IMR-90 (cell line): ENCODE data around the gene CDK11B. TPM values are rescaled to one million over a fixed set of nuclear protein-coding genes. Genes with fewer than 3 reads are reported as not detected.
"Not testable (repeated sequence)": the region's sequence is repeated elsewhere in the genome, so short reads cannot be mapped to it uniquely, and the experiment has no call there.

Experiments used
- ATAC-seq: fragments of 200-7000 bp; cut with Tn5 transposase; 2 replicates; pipeline ENCODE4 v1.9.1; 2020; ENCODE audit warnings: low read depth, mild to moderate bottlenecking, moderate library complexity
- BruUV-seq: library from RNA; stranded (reverse); fragments of 400-500 nt; replicated peaks from 2 replicates; lab custom pipeline; 2021; lab: Mats Ljungman, UMichigan
- CTCF ChIA-PET: fragments of 300-600 bp; formaldehyde crosslinking; extraction: SDS; loops from one replicate; lab custom pipeline; 2021; ENCODE audit warnings: antibody characterized with exemption; lab: Yijun Ruan, JAX
- POLR2A ChIA-PET: fragments of 300-600 bp; sonication (Branson Sonifier 250); formaldehyde crosslinking; loops from one replicate; lab custom pipeline; 2022; ENCODE audit warnings: antibody characterized with exemption; ENCODE audit not compliant: unreplicated experiment; lab: Charles Lee
- DNase-seq: peaks from one replicate; pipeline ENCODE4 v3.0.0; 2013
- H2AFZ ChIP-seq: replicated peaks from 2 replicates; pipeline ENCODE3; 2013; ENCODE audit warnings: low read length, mild to moderate bottlenecking; ENCODE audit not compliant: poor library complexity
- H2AK5ac ChIP-seq: 2 replicates; pipeline ENCODE4 v1.6.1; 2013; ENCODE audit warnings: low read depth, low read length, inconsistent platforms
- H2AK9ac ChIP-seq: replicated peaks from 2 replicates; pipeline ENCODE3; 2013; ENCODE audit warnings: mild to moderate bottlenecking, low read depth, low read length, moderate library complexity; ENCODE audit not compliant: poor library complexity
- H2BK120ac ChIP-seq: 2 replicates; pipeline ENCODE4 v1.6.1; 2013; ENCODE audit warnings: low read depth, low read length, inconsistent platforms
- H2BK15ac ChIP-seq: 3 replicates; pipeline ENCODE4 v1.6.1; 2013; ENCODE audit warnings: low read depth, low read length, inconsistent platforms
- H2BK20ac ChIP-seq: 2 replicates; pipeline ENCODE4 v1.6.1; 2013; ENCODE audit warnings: low read depth, mild to moderate bottlenecking, inconsistent platforms, low read length, moderate library complexity
- H2BK5ac ChIP-seq: 2 replicates; pipeline ENCODE4 v1.6.1; 2013; ENCODE audit warnings: mild to moderate bottlenecking, low read depth, low read length, inconsistent platforms; ENCODE audit not compliant: poor library complexity, severe bottlenecking
- H3K14ac ChIP-seq: replicated peaks from 2 replicates; pipeline ENCODE4 v1.6.1; 2013; ENCODE audit warnings: low read depth, low read length, inconsistent platforms
- H3K18ac ChIP-seq: 2 replicates; pipeline ENCODE4 v1.6.1; 2013; ENCODE audit warnings: low read depth, low read length, control low read depth
- H3K23ac ChIP-seq: 2 replicates; pipeline ENCODE4 v1.6.1; 2013; ENCODE audit warnings: low read depth, low read length, inconsistent platforms
- H3K27ac ChIP-seq: 2 replicates; pipeline ENCODE4 v1.5.1; 2013; ENCODE audit warnings: mild to moderate bottlenecking, control low read depth, low read length; ENCODE audit not compliant: insufficient read depth
- H3K27me3 ChIP-seq: 2 replicates; pipeline ENCODE4 v1.6.1; 2013; ENCODE audit warnings: low read length; ENCODE audit not compliant: control insufficient read depth, insufficient read depth
- H3K36me3 ChIP-seq: 2 replicates; pipeline ENCODE4 v1.6.1; 2013; ENCODE audit warnings: low read length, mixed read lengths; ENCODE audit not compliant: control insufficient read depth, insufficient read depth
- H3K4ac ChIP-seq: 2 replicates; pipeline ENCODE4 v1.6.1; 2013; ENCODE audit warnings: low read depth, low read length, inconsistent platforms
- H3K4me1 ChIP-seq: 2 replicates; pipeline ENCODE4 v1.6.1; 2013; ENCODE audit warnings: low read length, mixed read lengths; ENCODE audit not compliant: control insufficient read depth, insufficient read depth
- H3K4me2 ChIP-seq: 2 replicates; pipeline ENCODE4 v1.6.1; 2013; ENCODE audit warnings: low read depth, mild to moderate bottlenecking, control low read depth, low read length, moderate library complexity
- H3K4me3 ChIP-seq: 2 replicates; pipeline ENCODE4 v1.5.1; 2013; ENCODE audit warnings: low read depth, mild to moderate bottlenecking, control low read depth, low read length, moderate library complexity; ENCODE audit not compliant: insufficient read depth
- H3K56ac ChIP-seq: 2 replicates; pipeline ENCODE4 v1.6.1; 2013; ENCODE audit warnings: low read length, inconsistent platforms; ENCODE audit not compliant: insufficient read depth; ENCODE audit errors: extremely low read depth
- H3K79me1 ChIP-seq, 2 experiments: 2 replicates each; pipeline ENCODE4 v1.6.1; 2013; ENCODE audit warnings: low read length in 2 of 2, inconsistent platforms in 1 of 2, low read depth in 1 of 2
- H3K9ac ChIP-seq: 2 replicates; pipeline ENCODE4 v1.6.1; 2013; ENCODE audit warnings: low read depth, low read length, control low read depth
- H3K9me1 ChIP-seq: 2 replicates; pipeline ENCODE4 v1.6.1; 2013; ENCODE audit warnings: low read length, inconsistent platforms; ENCODE audit not compliant: insufficient read depth
- H3K9me3 ChIP-seq: 2 replicates; pipeline ENCODE4 v1.6.1; 2013; ENCODE audit warnings: low read length; ENCODE audit not compliant: control insufficient read depth, insufficient read depth
- H4K20me1 ChIP-seq: 2 replicates; pipeline ENCODE4 v1.6.1; 2013; ENCODE audit warnings: low read length, inconsistent platforms; ENCODE audit not compliant: insufficient read depth
- H4K5ac ChIP-seq: 2 replicates; pipeline ENCODE4 v1.6.1; 2013; ENCODE audit warnings: mild to moderate bottlenecking, low read depth, low read length, control low read depth
- H4K8ac ChIP-seq, 2 experiments: 2 replicates each; pipeline ENCODE4 v1.6.1; 2013; ENCODE audit warnings: low read depth in 2 of 2, low read length in 2 of 2, control low read depth in 1 of 2, inconsistent platforms in 1 of 2
- H4K91ac ChIP-seq: 2 replicates; pipeline ENCODE4 v1.6.1; 2013; ENCODE audit warnings: low read depth, low read length, inconsistent platforms; ENCODE audit not compliant: insufficient read depth
- WGBS, 2 experiments: methylation state at CpG; one replicate each; pipeline versions ENCODE4 v1.1.5 to v1.1.7; 2013; ENCODE audit warnings: missing lambda C conversion rate in 2 of 2; ENCODE audit not compliant: insufficient read length in 1 of 2; ENCODE audit errors: extremely low coverage in 2 of 2; 5-methylcytosine and 5-hydroxymethylcytosine counted together
- dilution Hi-C: fragments of 300-500 bp; cut with HindIII; formaldehyde crosslinking; loops from one replicate; pipeline ENCODE4 v1.14.3; 2018; ENCODE audit warnings: low sequenced_read_pairs; ENCODE audit not compliant: unreplicated experiment
- in situ Hi-C: fragments of 300-500 bp; cut with MboI; formaldehyde crosslinking; loops from 3 replicates; pipeline ENCODE4 v1.14.3; 2019; ENCODE audit warnings: low sequenced_read_pairs, inconsistent platforms, mixed read lengths
- intact Hi-C: fragments of 100-400 bp; cut with micrococcal nuclease; formaldehyde crosslinking; loops from 2 replicates; pipeline ENCODE4 v1.10.0; 2022
- polyA plus RNA-seq, 3 experiments: library from polyadenylated mRNA; depleted of rRNA; stranded (reverse); fragments of >200 nt; gene quantifications; 2 replicates each; pipeline ENCODE4 v1.2.3, GENCODE V29; 2012; ENCODE audit warnings: low replicate concordance in 1 of 3
- total RNA-seq: library from RNA; depleted of rRNA; stranded (reverse); fragments of >200 nt; gene quantifications from 2 replicates; pipeline ENCODE4 v1.2.3, GENCODE V29; 2012

Gene CDK11B
- total and polyA plus RNA-seq, 2 of the 4 experiments (the other 2 are of a cell fraction) = 8.2 to 19.1 TPM

DNA sequence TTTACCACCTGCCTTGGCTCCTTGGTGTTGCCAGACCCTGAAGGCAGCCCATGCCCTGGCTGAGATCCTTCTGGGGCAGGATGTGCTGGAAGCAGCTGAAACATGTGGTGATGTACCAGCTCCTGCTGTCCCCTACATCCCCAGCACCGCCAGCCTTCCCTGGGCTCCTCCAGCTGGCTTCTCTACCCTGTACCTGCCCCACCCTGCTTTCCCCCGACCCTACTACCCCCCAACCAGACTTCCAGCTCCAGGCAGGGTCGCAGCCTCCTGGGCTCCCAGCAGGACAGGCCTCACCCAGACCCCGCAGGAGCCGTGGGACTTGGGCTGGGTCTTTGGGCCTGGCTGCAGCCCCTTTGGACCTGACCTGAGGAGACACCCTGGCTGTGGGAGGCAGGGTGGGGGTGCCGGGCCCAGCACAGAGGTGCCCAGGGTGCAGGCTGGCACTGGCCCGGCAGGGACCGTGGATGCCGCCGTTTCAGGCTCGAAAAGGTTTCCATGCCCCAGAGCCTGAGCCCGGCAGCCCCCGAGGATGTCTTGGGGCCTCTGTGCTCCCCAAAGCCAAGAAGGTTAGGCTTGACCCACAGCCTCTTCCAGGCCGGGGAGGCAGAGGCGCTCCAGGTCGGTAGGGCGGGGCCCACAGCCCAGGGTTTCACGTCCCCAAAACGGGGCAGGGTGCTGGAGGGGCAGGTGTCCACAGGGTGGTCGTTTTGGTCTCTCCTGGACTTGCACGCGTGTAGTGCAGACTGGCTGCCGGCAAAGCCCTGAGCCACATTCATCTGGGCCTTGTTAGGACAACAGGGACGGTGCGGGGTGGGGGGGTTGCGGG is 38.8 kb upstream of the CDK11B start:
- POLR2A ChIA-PET = not testable (repeated sequence)

DNA sequence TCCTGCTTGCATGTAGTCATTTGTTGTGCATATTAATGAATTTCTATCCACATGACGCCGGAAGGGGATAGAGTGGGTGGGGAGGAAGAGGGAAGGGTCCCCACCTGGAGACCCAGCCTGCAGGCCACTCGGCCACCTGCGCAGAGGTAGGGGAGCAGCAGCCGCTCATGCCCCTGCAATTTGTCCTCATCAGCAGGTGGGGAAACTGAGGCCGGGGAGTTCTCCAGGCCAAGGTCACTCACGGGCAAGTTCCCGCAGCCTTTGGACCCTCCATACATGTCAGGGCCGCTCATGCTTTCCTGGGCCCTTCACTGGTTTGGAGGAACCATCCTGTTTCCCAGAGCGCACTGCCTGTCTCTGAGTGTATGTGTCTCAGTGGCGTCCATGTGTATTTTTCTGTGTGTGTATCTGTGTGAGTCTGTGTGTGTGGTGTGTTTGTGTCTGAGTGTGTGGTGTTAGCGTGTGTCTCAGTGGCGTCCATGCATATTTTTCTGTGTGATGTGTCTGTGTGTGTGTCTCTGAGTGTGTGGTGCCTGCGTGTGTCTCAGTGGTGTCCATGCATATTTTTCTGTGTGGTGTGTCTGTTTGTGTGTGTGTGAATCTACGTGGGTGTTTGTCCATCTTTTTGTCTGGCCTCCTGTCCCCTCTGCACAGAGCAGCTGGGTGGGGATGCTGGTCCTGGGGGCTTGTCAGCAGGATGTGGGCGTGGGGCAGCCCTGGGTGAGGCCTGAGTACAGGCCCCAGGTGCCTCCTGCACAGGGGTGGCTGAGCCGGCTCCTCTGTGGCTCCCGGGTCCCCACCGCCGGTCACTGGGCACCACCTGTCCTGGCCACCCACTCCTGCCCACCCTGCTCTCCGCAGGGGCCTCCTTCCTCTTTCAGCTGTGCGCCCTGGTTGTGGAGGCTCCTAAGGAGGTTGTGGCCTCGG is 37.9 kb upstream of the CDK11B start:
- H4K20me1 ChIP-seq, H4K91ac ChIP-seq, H3K9ac ChIP-seq, H4K5ac ChIP-seq, H3K4me1 ChIP-seq, H3K23ac ChIP-seq, H3K27ac ChIP-seq, BruUV-seq, H2BK5ac ChIP-seq, H3K27me3 ChIP-seq, H3K56ac ChIP-seq, H2BK15ac ChIP-seq, H3K9me1 ChIP-seq, in situ Hi-C loops, H3K79me1 ChIP-seq, POLR2A ChIA-PET, H3K9me3 ChIP-seq, ATAC-seq, H3K14ac ChIP-seq, intact Hi-C loops, H2AFZ ChIP-seq, H4K8ac ChIP-seq, H3K4ac ChIP-seq, CTCF ChIA-PET, H3K18ac ChIP-seq, dilution Hi-C loops, H3K4me3 ChIP-seq, H2AK5ac ChIP-seq, H3K36me3 ChIP-seq, H3K4me2 ChIP-seq, H2AK9ac ChIP-seq, H2BK120ac ChIP-seq, DNase-seq, H2BK20ac ChIP-seq: not testable (repeated sequence)
- WGBS, 2 experiments = no CpG with 5 or more reads among the region's 23 CpGs

More for the DNA sequence above, 38.8 kb upstream of the CDK11B start:
- H3K9me1 ChIP-seq, H3K18ac ChIP-seq, H3K23ac ChIP-seq, H3K9me3 ChIP-seq, H2BK5ac ChIP-seq, H2AFZ ChIP-seq, H3K4me3 ChIP-seq, dilution Hi-C loops, H3K9ac ChIP-seq, H4K20me1 ChIP-seq, H2AK5ac ChIP-seq, H2BK20ac ChIP-seq, H4K91ac ChIP-seq, intact Hi-C loops, CTCF ChIA-PET, H2BK120ac ChIP-seq, H3K56ac ChIP-seq, H2AK9ac ChIP-seq, H4K8ac ChIP-seq, H3K79me1 ChIP-seq, BruUV-seq, H3K27ac ChIP-seq, H3K27me3 ChIP-seq, in situ Hi-C loops, H4K5ac ChIP-seq, DNase-seq, H3K36me3 ChIP-seq, H3K14ac ChIP-seq, ATAC-seq, H3K4me2 ChIP-seq, H3K4me1 ChIP-seq, H2BK15ac ChIP-seq, H3K4ac ChIP-seq: not testable (repeated sequence)
- WGBS, 2 experiments = no CpG with 5 or more reads among the region's 26 CpGs
